Smooth muscle cell of trachea (primary cell): ENCODE data around the gene GEMIN2. TPM values are rescaled to one million over a fixed set of nuclear protein-coding genes. Genes with fewer than 3 reads are reported as not detected.

Source experiments
- total RNA-seq: library from RNA; depleted of rRNA; stranded (reverse); fragments of >200 nt; gene quantifications from 2 replicates; pipeline ENCODE4 v1.2.1, GENCODE V29; 2014

The GEMIN2 gene
- 26.6 and 28.5 TPM in 2 replicates for total RNA-seq

GRCh38 chr14:39114073-39114838 lies at the start of gene GEMIN2:
GEMIN2 (plus strand) TSS chr14:39114323; CDS start chr14:39114339, 16 bp downstream.

GRCh38 chr14:39102969-39103957 lies 10.9 kb upstream of the GEMIN2 start, which contains the start of gene SEC23A:
SEC23A (minus strand) TSS chr14:39103235; CDS start chr14:39096118, 7,117 bp downstream.

GRCh38 chr14:39174560-39175444 lies 60.7 kb downstream of the GEMIN2 start, which contains the start of gene PNN:
PNN (plus strand) TSS chr14:39175254; CDS start chr14:39175280, 26 bp downstream.

Other genes with a start within 250 kb of the GEMIN2 start
- 516 and 520 TPM in 2 replicates for gene SEC23A, start 11.1 kb upstream of the GEMIN2 start, total RNA-seq
- gene TRAPPC6B, start 56.0 kb downstream of the GEMIN2 start, total RNA-seq = 23.8 and 32.0 TPM in 2 replicates
- 10.9 and 15.1 TPM in 2 replicates for gene PNN, start 60.9 kb downstream of the GEMIN2 start, total RNA-seq
- 11.9 and 13.5 TPM in 2 replicates for gene MIA2, start 119.6 kb downstream of the GEMIN2 start, total RNA-seq